Astrocyte of the cerebellum (primary cell): ENCODE results near the gene NFKBIB.
A peak's percentile ranks its signal among the peaks of the same experiment; 100 is the strongest.
"Not testable (repeated sequence)": the region's sequence is repeated elsewhere in the genome, so short reads cannot be mapped to it uniquely, and the experiment has no call there.

Experiments used
- DNase-seq: peaks from one replicate; pipeline ENCODE4 v3.0.0-alpha.2; 2011; ENCODE audit warnings: low read depth
- H3K4me3 ChIP-seq: 2 replicates; pipeline ENCODE4 v1.5.1; 2011; ENCODE audit warnings: mild to moderate bottlenecking, low read depth, low read length, moderate library complexity
- CTCF ChIP-seq: IDR thresholded peaks from 2 replicates; pipeline ENCODE4 v1.5.1; 2012; ENCODE audit warnings: low read length, low read depth, moderate library complexity, mild to moderate bottlenecking; ENCODE audit errors: missing control alignments
- in situ Hi-C: cut with HindIII; loops from 2 replicates; pipeline ENCODE4 v1.10.0; 2017; ENCODE audit warnings: low sequenced_read_pairs

NFKBIB gene

GRCh38 chr19:38853214-38853613 lies 46.6 kb upstream of the NFKBIB start:
- in situ Hi-C loops = no loop called here
- peak overlapping the region; percentile 79 for H3K4me3 ChIP-seq
- DNase-seq = no peak
- no peak for TF ChIP-seq CTCF

GRCh38 chr19:38854961-38855360 lies 44.8 kb upstream of the NFKBIB start:
- in situ Hi-C loops, DNase-seq, H3K4me3 ChIP-seq: not testable (repeated sequence)

- H3K4me3 ChIP-seq, in situ Hi-C loops, DNase-seq: not testable (repeated sequence)
Measured at GRCh38 chr19:38855751-38856150, 44.0 kb upstream of the NFKBIB start.

GRCh38 chr19:38856813-38857212 lies 43.0 kb upstream of the NFKBIB start:
- in situ Hi-C loops = no loop called here
- TF ChIP-seq CTCF = no peak
- H3K4me3 ChIP-seq = no peak overlapping the region
- DNase-seq = no peak

GRCh38 chr19:38859631-38860204 lies 40.1 kb upstream of the NFKBIB start:
- DNase-seq, H3K4me3 ChIP-seq, in situ Hi-C loops: not testable (repeated sequence)

GRCh38 chr19:38861368-38861767 lies 38.4 kb upstream of the NFKBIB start:
- in situ Hi-C loops = no loop called here
- no peak for TF ChIP-seq CTCF
- DNase-seq = no peak
- H3K4me3 ChIP-seq = no peak overlapping the region

GRCh38 chr19:38862321-38863059 lies 37.3 kb upstream of the NFKBIB start:
- no peak for TF ChIP-seq CTCF
- in situ Hi-C loops = no loop called here
- DNase-seq = no peak
- no peak overlapping the region for H3K4me3 ChIP-seq

- TF ChIP-seq CTCF = no peak
- in situ Hi-C loops = no loop called here
- no peak overlapping the region for H3K4me3 ChIP-seq
- no peak for DNase-seq
Measured at GRCh38 chr19:38867171-38867780, 32.5 kb upstream of the NFKBIB start.
